Left lung (tissue), 10 donors: Measurements from ENCODE around the gene HOXD11. TPM values are rescaled to one million over a fixed set of nuclear protein-coding genes. Genes with fewer than 3 reads are reported as not detected.

Source experiments
- ATAC-seq: fragments of 200-7000 bp; cut with Tn5 transposase; one replicate; pipeline ENCODE4 v1.9.1; 2020; ENCODE audit warnings: moderate library complexity
- DNase-seq, 4 donors: peaks; one replicate each; pipeline ENCODE4 v3.0.0-alpha.2; 2013 to 2020
- H3K27ac ChIP-seq, 2 donors: fragments of 200-600 bp; sonication (generic) in 1 of 2; one replicate each; pipeline versions ENCODE4 v1.5.0 to v1.8.0; 2020 to 2021
- H3K27me3 ChIP-seq, 2 donors: fragments of 200-600 bp; sonication (generic) in 1 of 2; one replicate each; pipeline versions ENCODE4 v1.5.0 to v1.8.0; 2020 to 2021
- H3K36me3 ChIP-seq, 2 donors: fragments of 200-600 bp; sonication (generic) in 1 of 2; one replicate each; pipeline versions ENCODE4 v1.5.0 to v1.8.0; 2020 to 2021
- H3K4me1 ChIP-seq, 2 donors: fragments of 200-600 bp; one replicate each; pipeline ENCODE4 v1.8.0; 2021
- H3K4me3 ChIP-seq, 2 donors: fragments of 200-600 bp; sonication (generic) in 1 of 2; one replicate each; pipeline versions ENCODE4 v1.5.0 to v1.8.0; 2020 to 2021; ENCODE audit warnings: mild to moderate bottlenecking in 1 of 2
- H3K9me3 ChIP-seq, 2 donors: fragments of 200-600 bp; sonication (generic) in 1 of 2; one replicate each; pipeline versions ENCODE4 v1.5.0 to v1.8.0; 2020 to 2021
- CTCF ChIP-seq, 2 donors: fragments of 200-600 bp; sonication (generic) in 1 of 2; IDR thresholded peaks; one replicate each; pipeline versions ENCODE4 v1.5.0 to v1.8.0; 2021; ENCODE audit warnings: antibody characterized with exemption in 2 of 2
- intact Hi-C, 2 donors: fragments of 100-400 bp; cut with DNase I; formaldehyde crosslinking; loops; one replicate each; pipeline versions ENCODE4 v1.11.2 to v1.14.2; 2022
- polyA plus RNA-seq, 6 donors: library from polyadenylated mRNA; unstranded; fragments of 120-200 nt; gene quantifications; one replicate each; pipeline ENCODE4 v1.2.1, GENCODE V29; 2013; ENCODE audit not compliant: insufficient read length in 6 of 6
- total RNA-seq, 2 donors: library from RNA; stranded (reverse); fragmentation: NEBNext Ultra II Directional; extraction: Animal tissue kit (Norgen Biotek cat#: 25700); gene quantifications; one replicate each; pipeline ENCODE4 v1.2.1, GENCODE V29; 2021
- donor health status: DM: no; HTN: yes; CAD: no.
- donor health status: DM: no; HTN: no; CAD: no.

The HOXD11 gene
- total and polyA plus RNA-seq, 8 donors = 0.21 to 0.51 (median 0.25) TPM; not detected in 5

- intact Hi-C loops = loop anchor here in 1 of 2 donors (10.0 kb wide), 1 partner anchor 307 kb away; no protein-coding TSS in a partner anchor
- Histone ChIP-seq H3K4me3 (no peak overlapping the region), H3K9me3 (no peaks in the 10 kb centered on the region), H3K36me3 (no peaks in the 10 kb centered on the region), H3K27ac (no peak overlapping the region), H3K4me1 (no peaks in the 10 kb centered on the region), H3K27me3 (peaks cover 83 to 100% of the 10 kb centered on the region in 2 donors)
- ATAC-seq = no peak
- TF ChIP-seq CTCF (IDR thresholded peaks at IDR 0.05) = no peak
- DNase-seq = no peak
Observed at GRCh38 chr2:176147800-176148496, 40.9 kb downstream of the HOXD11 start.

- no peak for TF ChIP-seq CTCF (IDR thresholded peaks at IDR 0.05)
- ATAC-seq (no peak), DNase-seq (no peak)
- Histone ChIP-seq H3K4me1 (no peaks in the 10 kb centered on the region), H3K4me3 (no peak overlapping the region), H3K27ac (no peak overlapping the region), H3K9me3 (no peaks in the 10 kb centered on the region), H3K36me3 (no peaks in the 10 kb centered on the region), H3K27me3 (peaks cover 93 to 100% of the 10 kb centered on the region in 2 donors)
- intact Hi-C loops = loop anchor here in 1 of 2 donors (10.0 kb wide), 1 partner anchor 306 kb away; no protein-coding TSS in a partner anchor
Observed at GRCh38 chr2:176148751-176149421, 41.8 kb downstream of the HOXD11 start.

GRCh38 chr2:176149481-176149938 lies 42.4 kb downstream of the HOXD11 start:
- TF ChIP-seq CTCF (IDR thresholded peaks at IDR 0.05) = no peak
- no peak overlapping the region for H3K4me3 ChIP-seq
- no peak overlapping the region for H3K27ac ChIP-seq
- no peaks in the 10 kb centered on the region for H3K36me3 ChIP-seq
- H3K9me3 ChIP-seq = no peaks in the 10 kb centered on the region
- intact Hi-C loops = loop anchor here in 1 of 2 donors (10.0 kb wide), 1 partner anchor 305 kb away; no protein-coding TSS in a partner anchor
- no peaks in the 10 kb centered on the region for H3K4me1 ChIP-seq
- DNase-seq (no peak), ATAC-seq (no peak)
- H3K27me3 ChIP-seq = peaks cover 97 to 100% of the 10 kb centered on the region in 2 donors

- no peak for TF ChIP-seq CTCF (IDR thresholded peaks at IDR 0.05)
- H3K4me3 ChIP-seq = no peak overlapping the region
- no peak for DNase-seq
- H3K9me3 ChIP-seq = no peaks in the 10 kb centered on the region
- H3K27me3 ChIP-seq = peaks cover 98 to 100% of the 10 kb centered on the region in 2 donors
- intact Hi-C loops = loop anchor here in 1 of 2 donors (10.0 kb wide), 1 partner anchor 305 kb away; no protein-coding TSS in a partner anchor
- no peaks in the 10 kb centered on the region for H3K4me1 ChIP-seq
- H3K27ac ChIP-seq = no peak overlapping the region
- no peaks in the 10 kb centered on the region for H3K36me3 ChIP-seq
- no peak for ATAC-seq
Observed at GRCh38 chr2:176149939-176150583, 43.0 kb downstream of the HOXD11 start.
